Stimulated activated CD4-positive, alpha-beta T cell treated with anti-CD3 and anti-CD28 coated beads, TNF-alpha, amount 100 ng/mL, for 4 hours (primary cell): ENCODE results near the gene IQSEC1.

ENCODE experiments used
- DNase-seq, 3 experiments: peaks; one replicate each; pipeline ENCODE4 v3.0.0-alpha.2; 2020; ENCODE audit warnings: low read depth in 3 of 3

The IQSEC1 gene

DNA sequence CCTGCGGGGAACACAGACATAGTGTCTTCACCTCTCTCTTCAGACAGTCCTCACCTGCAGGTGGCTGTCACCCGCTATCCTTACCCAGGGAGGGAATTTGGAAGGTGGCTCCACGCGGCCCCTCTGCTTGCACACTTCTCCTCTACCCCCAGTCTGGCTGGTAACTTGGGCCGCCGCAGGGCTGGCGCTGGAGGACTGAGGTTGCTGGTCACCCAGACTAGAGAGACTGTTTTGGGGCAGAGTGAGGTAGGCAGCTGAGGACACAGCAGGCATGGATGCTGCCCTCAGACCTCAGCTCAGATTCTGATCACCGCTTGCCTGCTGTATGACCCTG, 12.6 kb upstream of the IQSEC1 start:
- DNase-seq: no peak

DNA sequence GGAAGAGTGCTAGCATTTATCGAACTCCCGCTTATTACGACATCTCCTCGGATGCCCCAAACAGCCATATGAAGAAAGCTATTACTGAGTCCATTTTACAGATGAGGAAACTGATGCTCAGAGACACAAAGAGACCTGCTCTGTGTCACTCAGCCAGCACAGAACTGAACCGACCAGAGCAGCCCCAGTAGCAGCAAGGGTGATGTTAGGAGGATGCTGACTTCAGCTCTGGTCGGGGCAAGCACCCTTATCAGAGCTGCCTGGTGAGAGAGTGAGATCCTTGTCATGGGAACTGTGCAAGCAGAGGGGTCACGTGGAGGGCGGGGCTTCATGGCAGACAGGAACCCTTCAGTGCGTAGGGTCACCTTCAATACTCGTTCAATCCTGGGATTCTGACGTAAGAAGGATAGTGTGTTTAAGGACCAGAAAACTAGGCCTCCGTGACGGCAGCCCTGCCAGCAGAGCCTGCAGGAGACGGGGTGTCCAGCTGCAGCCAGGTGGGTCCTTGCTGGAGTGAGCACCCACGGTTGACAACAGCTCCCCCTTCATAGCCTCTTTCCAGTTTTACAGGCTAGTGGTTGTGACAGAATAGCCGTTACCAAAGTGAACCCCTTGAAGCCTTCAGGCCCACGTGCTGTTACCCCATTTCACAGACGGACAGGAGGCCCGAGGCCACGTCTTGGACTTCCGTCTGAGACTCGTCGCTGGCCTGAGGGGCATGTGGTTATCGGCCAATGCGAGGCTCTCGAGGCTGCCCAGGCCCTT, 12.0 kb upstream of the IQSEC1 start:
- no peak for DNase-seq

GRCh38 chr3:13083898-13084297, 10.7 kb upstream of the IQSEC1 start:
- no peak for DNase-seq

GRCh38 chr3:13083254-13083653, 10.0 kb upstream of the IQSEC1 start:
- no peak for DNase-seq

DNA sequence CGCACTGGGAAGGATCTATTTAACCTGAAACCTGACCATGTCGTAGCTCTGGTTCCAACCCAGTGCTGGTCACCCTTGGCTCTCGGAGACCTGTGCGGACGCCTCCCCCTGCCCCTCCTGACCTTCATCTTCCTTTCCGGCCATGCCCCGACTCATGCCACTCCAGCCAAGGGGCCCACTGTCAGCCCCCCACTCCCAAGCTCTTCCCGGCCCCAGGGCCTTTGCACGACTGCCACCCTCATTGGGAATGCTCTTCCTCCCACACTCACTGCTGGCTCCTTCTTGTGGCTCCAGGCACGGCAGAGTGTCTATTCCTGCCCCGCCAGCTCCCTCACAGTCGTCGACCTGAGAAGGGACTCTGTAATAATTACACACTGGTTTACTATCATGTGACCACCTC, 9.4 kb upstream of the IQSEC1 start:
- DNase-seq: no peak

- no peak for DNase-seq
These were observed 8.6 kb upstream of the IQSEC1 start for GRCh38 chr3:13081603-13082360.

DNA sequence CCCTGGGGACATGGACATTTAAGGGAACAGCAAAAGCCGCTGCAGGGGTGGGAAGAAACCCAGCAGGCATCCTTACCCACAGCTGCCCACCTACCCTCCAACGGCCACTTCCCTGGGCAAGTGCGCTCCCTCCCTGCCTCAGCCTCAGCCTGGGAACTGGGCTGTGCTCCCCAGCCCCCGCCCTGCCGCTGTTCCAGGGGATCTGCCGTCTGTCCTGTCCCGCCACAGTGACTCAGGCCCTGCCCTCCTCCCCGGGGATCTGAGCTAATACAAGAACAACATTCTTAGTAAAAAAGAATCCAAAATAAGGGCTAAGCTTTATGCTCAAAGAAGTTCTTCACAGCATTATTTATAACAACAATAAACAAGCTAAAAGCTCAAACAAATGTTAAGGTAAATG, 7.4 kb upstream of the IQSEC1 start:
- DNase-seq: no peak

- DNase-seq: no peak
These were observed 6.8 kb upstream of the IQSEC1 start for GRCh38 chr3:13080026-13080425.

DNA sequence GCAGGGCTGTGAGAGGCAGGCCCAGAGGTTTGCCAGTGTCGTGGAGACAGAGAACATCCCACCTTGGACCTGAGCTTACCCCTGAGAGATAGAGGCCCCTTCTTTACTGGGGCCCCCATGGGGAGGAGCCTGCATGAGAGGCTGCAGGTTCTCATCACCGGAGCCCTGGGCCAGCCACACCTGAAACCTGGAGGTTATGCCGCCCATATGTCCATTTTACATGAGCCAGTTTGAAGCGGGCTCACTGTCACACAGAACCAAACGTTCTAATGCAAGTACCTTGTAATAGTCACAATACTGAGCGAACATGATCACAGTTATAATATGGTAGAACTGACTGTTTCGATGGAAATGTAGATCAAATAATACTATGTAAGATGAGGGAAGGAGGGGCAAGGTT, 6.3 kb upstream of the IQSEC1 start:
- DNase-seq: no peak

DNA sequence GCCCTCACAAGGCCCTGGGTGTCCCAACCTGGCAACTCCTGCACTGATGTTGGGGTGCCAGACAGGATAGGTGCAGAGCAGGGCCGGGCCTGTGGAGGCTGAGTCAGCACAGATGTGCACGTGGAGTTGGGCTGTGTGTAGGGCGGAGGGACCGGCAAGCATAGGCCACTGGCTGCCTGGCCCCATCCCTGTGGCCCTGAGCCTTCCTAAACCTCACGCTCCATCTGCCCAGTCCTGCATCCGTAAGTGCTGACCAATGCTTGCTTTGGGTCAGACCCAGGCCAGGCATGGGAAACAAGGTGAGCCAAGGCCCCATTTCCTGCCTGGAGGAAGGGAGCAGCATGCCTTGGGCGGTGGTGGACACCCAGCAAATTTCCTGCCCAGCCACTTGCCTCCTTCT, 5.8 kb upstream of the IQSEC1 start:
- no peak for DNase-seq

DNA sequence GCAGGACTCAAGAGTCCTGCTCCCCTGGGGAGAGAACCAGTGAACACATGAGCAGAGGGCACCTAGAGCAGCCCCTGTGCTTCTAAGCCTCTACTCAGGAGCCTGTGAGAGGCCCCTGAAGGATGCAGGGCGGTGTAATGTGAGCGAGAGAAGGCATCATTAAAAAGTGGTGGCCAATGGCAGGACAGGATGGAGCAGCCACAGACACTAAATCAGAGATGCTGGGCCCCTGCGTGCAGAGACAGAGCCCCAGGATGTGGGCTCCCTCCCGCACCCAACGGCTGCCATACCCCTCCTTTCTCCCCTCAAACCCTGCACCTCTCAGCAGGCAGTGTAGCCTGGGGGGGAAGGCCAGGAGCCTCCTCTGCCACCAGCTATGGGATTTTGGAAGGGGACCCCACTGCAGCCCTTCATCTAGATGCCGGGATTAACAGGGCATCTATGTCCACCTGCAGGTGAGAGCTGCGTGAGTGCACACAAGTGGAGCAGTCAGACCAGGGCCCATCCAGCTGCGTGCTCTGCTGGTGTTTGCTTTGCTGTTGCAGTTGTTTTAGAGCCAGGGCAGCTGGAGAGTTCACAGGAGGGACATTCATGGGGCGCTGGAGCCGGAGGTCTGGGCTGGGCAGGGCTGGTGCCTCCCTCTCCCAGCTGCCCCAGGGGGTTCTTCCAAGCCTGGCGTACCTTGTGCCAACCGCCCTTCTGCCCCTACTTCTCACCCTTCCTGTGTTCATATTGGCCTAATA, 5.1 kb upstream of the IQSEC1 start:
- DNase-seq: no peak

GRCh38 chr3:13077431-13078162, 4.4 kb upstream of the IQSEC1 start:
- DNase-seq: no peak

DNA sequence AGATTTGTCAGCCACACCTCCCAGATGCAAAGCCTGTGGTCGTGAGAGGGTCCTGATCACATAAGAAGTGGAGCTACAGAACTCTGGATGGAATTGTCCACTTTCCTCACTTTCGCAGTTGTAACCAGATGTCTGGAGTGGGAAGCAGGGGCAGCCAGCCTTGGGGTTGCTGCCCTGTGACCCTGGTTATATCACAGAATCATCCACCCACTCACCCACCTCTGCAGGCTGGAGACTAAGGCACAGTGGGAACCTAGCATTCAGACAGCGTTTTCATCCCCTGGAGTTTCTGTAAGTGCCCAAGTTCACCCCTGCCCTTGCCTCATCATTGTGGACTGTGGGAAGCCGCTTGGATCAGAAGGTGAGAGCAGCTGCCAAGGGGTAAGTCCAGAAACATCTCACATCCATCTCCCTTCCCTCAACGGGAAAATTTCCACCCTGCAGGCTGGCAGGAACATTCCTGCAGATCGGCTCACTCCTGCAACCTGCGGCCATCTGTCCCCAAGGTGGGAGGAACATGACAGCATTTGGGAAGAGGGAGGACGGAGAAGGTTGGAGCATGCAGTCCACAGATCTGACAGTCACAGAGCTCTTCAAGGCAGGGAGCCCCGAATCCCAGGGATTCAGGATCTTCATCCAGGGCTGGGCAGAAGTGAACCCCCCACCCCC, 2.9 kb upstream of the IQSEC1 start:
- no peak for DNase-seq

DNA sequence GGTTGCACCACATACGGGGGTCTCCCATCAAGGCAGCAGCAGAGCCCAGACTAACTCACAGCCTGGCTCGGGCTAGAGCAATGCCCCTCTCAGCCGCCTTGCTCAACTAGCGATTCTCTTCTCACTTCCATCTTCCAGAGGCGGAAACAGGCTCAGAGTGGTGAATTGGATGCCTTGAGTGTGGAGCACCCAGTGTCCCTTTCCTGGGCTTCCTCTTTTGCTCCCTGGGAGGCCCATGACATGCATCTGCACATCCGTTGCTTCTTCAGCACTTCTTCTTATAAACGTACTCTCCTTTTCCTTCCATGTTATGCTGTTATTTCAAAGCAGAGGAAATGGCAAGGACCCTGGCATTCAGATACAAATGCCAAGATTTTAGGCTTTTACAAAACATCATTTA, 2.1 kb upstream of the IQSEC1 start:
- DNase-seq: no peak

- DNase-seq: no peak
These were observed 762 bp upstream of the IQSEC1 start for GRCh38 chr3:13074006-13074375.

DNA sequence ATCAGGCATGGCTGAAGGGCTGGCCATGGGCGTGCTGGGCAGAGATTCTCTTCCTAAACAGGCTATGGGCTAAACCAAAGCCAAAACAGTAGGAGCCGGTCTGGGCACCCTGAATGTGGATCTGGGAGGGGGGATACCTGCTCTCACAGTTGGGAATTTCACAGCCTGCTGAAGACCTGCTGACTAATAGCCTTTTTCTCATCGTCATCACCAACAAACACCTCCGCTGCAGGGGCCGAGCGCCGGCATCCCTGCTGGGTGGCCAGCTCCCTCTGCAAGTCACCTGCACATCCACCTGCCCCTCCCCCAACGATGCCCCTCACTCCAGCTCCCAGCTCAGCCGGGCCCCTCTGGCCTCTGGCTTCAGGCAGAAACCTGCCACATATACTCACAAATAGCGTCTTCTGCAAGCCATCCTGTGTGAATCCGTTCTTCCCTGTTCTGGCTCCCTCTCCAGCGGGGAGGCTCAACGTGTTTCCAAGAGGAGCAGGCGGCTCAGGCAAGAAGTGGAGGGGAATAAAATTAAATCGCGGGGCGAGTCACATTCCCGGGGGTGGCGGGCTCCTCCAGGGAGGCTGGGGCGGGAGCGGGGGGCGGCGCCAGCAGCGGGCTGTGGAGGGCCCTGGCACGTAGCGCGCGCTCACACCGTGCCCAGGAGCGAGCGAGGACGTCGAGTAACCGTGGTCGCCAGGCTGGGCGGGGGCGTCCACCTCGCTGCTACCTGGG, 466 bp downstream of the IQSEC1 start:
- no peak for DNase-seq

DNA sequence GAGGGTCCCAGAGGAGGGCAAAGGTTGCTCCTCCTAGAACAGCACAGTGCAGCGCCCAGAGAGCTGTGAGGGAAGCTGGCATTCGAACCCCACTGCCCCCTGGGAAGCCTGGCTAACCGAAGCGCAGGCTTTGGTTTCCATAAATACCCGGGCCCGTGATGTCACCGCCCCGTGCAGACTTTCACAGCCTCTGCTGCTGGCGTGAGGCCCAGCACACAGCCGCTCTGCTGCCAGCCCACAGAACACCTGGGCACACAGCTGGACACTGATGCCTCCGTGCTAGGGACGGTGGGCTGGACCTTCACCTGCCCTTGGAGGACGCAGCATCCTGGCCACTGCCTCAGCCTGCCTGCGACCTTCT, 1.0 kb downstream of the IQSEC1 start:
- no peak for DNase-seq

DNA sequence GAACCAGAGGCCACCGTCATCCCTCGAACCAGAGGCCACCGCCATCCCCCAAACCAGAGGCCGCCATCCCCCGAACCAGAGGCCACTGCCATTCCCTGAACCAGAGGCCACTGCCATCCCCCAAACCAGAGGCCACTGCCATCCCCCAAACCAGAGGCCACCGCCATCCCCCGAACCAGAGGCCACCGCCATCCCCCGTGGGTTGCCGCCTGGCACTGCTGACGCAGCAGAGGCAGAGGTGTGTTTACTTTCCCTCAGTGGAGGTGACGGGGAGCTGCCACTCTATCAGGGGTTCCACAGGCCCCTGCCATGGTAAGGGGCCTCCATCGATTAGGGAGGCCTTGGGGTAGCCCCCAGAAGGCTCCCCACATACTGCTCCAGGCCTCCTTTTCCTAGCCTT, 1.5 kb downstream of the IQSEC1 start:
- no peak for DNase-seq

- DNase-seq: no peak
These were observed 2.7 kb downstream of the IQSEC1 start for GRCh38 chr3:13070391-13071070.

DNA sequence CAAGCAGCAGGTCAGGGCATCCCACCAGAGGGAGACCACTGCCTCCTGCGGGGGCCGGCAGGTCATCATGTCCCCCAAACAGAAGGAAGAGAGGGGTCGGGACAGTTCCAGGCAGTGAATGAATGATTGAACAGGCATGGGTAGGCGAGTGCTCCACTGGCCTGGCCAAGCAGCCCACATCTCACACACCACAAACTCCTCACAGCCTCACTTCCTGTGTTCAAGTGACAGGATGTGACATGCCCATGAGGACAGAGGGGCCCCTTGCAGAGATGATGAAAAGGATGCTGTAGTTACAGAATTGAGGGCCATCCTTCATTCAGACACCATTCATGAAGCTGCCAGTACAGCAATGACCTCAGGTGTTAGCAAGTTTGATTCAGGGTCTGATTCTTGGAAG, 3.7 kb downstream of the IQSEC1 start:
- DNase-seq: no peak
